Bronchial smooth muscle cell (primary cell): Measurements from ENCODE around the gene MYBPC1. TPM values are rescaled to one million over a fixed set of nuclear protein-coding genes. Genes with fewer than 3 reads are reported as not detected.

Experiments used
- total RNA-seq: library from RNA; depleted of rRNA; stranded (reverse); fragments of >200 nt; gene quantifications from 2 replicates; pipeline ENCODE4 v1.2.1, GENCODE V29; 2014

The MYBPC1 gene
- not detected in 2 replicates for total RNA-seq

GRCh38 chr12:101594700-101595099 is at the start of gene MYBPC1:
MYBPC1 (plus strand) TSS chr12:101594971; CDS start chr12:101595071, 100 bp downstream.

GRCh38 chr12:101697197-101697929 is 102.6 kb downstream of the MYBPC1 start, which contains the start of gene CHPT1:
CHPT1 (plus strand) TSS chr12:101697640; CDS start chr12:101697862, 222 bp downstream.

Other genes starting within 250 kb of the MYBPC1 start
- gene ARL1, start 187.2 kb upstream of the MYBPC1 start, total RNA-seq: 77.1 and 113 TPM in 2 replicates
- not detected in 2 replicates for gene SPIC, start 119.6 kb upstream of the MYBPC1 start, total RNA-seq
- 14.4 and 25.1 TPM in 2 replicates for gene CHPT1, start 102.7 kb downstream of the MYBPC1 start, total RNA-seq
- gene SYCP3, start 144.5 kb downstream of the MYBPC1 start, total RNA-seq: under 0.01 and 0.34 TPM in 2 replicates
- gene GNPTAB, start 236.0 kb downstream of the MYBPC1 start, total RNA-seq: 28.1 and 30.5 TPM in 2 replicates